Naive thymus-derived CD8-positive, alpha-beta T cell (primary cell): ENCODE data around the gene NONO. TPM values are rescaled to one million over a fixed set of nuclear protein-coding genes. Genes with fewer than 3 reads are reported as not detected.
"Not testable (repeated sequence)": the region's sequence is repeated elsewhere in the genome, so short reads cannot be mapped to it uniquely, and the experiment has no call there.

Experiments
- ATAC-seq, 2 donors: fragments of 150-1000 bp; cut with Tn5 transposase in 1 of 2; sonication (Bioruptor Pico), chemical (Tn5 transposase) in 1 of 2; 1 replicate in 1 of 2; 2 replicates in 1 of 2; pipeline ENCODE4 v1.10.0; 2021; ENCODE audit warnings: mild to moderate bottlenecking in 2 of 2, moderate library complexity in 2 of 2
- POLR2A ChIA-PET: fragments of 350-600 bp; sonication (Branson Sonifier 250); formaldehyde crosslinking; loops from one replicate; lab custom pipeline; 2021; ENCODE audit warnings: antibody characterized with exemption; lab: Charles Lee
- DNase-seq, 10 donors: peaks; one replicate each; pipeline versions ENCODE4 v3.0.0 to v3.0.0-alpha.2; 2020 to 2022
- H3K27ac Mint-ChIP-seq, 10 donors: one replicate each; pipeline ENCODE4 v1.8.0; 2020 to 2022; ENCODE audit warnings: mild to moderate bottlenecking in 10 of 10, mixed read lengths in 10 of 10, moderate library complexity in 4 of 10, inconsistent platforms in 1 of 10
- H3K27me3 Mint-ChIP-seq, 5 donors: one replicate each; pipeline ENCODE4 v1.8.0; 2021 to 2022; ENCODE audit warnings: mixed read lengths in 5 of 5
- H3K36me3 Mint-ChIP-seq, 3 donors: one replicate each; pipeline ENCODE4 v1.8.0; 2020 to 2022; ENCODE audit warnings: mixed read lengths in 3 of 3, mild to moderate bottlenecking in 2 of 3, inconsistent platforms in 1 of 3
- H3K4me1 Mint-ChIP-seq, 4 donors: one replicate each; pipeline ENCODE4 v1.8.0; 2021 to 2022; ENCODE audit warnings: mixed read lengths in 4 of 4
- H3K4me3 Mint-ChIP-seq, 10 donors: one replicate each; pipeline ENCODE4 v1.8.0; 2020 to 2022; ENCODE audit warnings: mild to moderate bottlenecking in 10 of 10, mixed read lengths in 10 of 10, moderate library complexity in 6 of 10, inconsistent platforms in 1 of 10
- H3K9me3 Mint-ChIP-seq, 9 donors: one replicate each; pipeline ENCODE4 v1.8.0; 2020 to 2022; ENCODE audit warnings: mixed read lengths in 9 of 9, mild to moderate bottlenecking in 3 of 9, inconsistent platforms in 1 of 9, moderate library complexity in 1 of 9
- polyA plus RNA-seq, 3 donors: library from polyadenylated mRNA; unstranded; fragments of 300-500 nt; fragmentation: Illumina TruSeq; gene quantifications; one replicate each; pipeline ENCODE4 v1.2.3, GENCODE V29; 2021
- total RNA-seq, 8 experiments: library from RNA in 2 of 8; stranded (reverse) in 2 of 8; gene quantifications; one replicate each; pipeline ENCODE4 v1.2.3 and lab custom pipeline; 2021 to 2026

The NONO gene
- total and polyA plus RNA-seq, 5 experiments from 2014 or later = 177 to 387 (median 199) TPM

DNA sequence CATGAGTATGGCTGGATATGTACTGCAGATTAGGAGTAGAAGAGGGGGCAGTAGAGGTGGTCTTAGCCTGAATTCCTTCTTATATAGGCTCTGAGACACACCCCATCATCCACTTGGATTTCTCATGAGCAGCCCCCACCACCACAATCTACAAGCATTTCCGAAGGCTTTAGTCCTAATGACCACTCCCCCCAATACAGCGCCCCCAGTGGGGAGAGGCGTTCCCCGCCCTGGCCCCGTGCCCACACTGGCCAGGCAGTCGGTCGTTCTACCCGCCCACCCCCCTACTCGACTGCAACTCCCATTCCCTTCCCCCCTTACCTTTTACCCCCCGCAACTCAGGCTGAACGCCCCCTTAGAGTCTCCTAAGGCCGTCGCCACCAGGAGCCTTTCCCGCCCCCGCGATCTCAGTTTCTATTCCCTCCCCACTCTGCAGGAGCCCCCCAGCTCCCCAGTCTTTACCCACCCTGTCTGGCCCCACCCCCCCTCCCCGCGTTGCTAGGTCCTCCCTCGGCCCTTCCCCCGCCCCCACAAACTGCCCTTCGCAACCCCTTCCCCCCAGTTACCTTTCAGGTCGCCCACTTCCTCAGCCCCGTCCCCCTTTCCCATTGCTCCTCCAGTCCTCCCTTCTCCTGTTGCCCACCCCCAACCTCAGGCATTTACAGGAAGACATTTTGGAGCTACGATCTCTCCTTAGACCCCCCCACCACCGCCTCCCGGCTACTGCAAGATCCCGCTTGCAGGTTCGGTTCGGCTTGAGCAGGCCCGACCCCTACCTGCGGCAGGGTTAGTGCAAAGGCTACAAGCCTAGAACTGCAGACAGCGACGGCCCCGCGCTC is 30.0 kb upstream of the NONO start:
- DNase-seq (peak in 9 of 10 donors; percentile 2 to 66 (median 15)), ATAC-seq (no peak)
- no peaks in the 10 kb centered on the region for H3K27me3 Mint-ChIP-seq
- peak overlapping the region; percentile 89 to 98 (median 97) for H3K27ac Mint-ChIP-seq
- H3K9me3 Mint-ChIP-seq = no peaks in the 10 kb centered on the region
- H3K36me3 Mint-ChIP-seq = peaks cover 0 to 18% (median 0%) of the 10 kb centered on the region in 3 donors
- peaks cover 13 to 32% (median 23%) of the 10 kb centered on the region in 4 donors for H3K4me1 Mint-ChIP-seq
- peak overlapping the region; percentile 84 to 98 (median 93) for H3K4me3 Mint-ChIP-seq
- POLR2A ChIA-PET = interaction anchor here (0.6 to 5.2 kb wide), 13 partner anchors 26 to 186 kb away, joined by 3 to 84 read pairs (median 5); partner anchors contain the start of genes ITGB1BP2, NONO, SNX12 and TAF1

GRCh38 chrX:71254092-71254963 is 29.1 kb upstream of the NONO start, which contains the start of gene ZMYM3:
Gene ZMYM3, minus strand, starts transcription at chrX:71254140. Its CDS starts 885 bp downstream, at chrX:71253255.
- peak within 1 kb of the TSS; percentile 89 to 98 (median 97) for H3K27ac Mint-ChIP-seq
- POLR2A ChIA-PET = interaction anchor here (0.6 to 5.2 kb wide), 17 partner anchors 27 to 280 kb away, joined by 3 to 84 read pairs (median 4); partner anchors contain the start of genes ITGB1BP2, NONO, OGT and SNX12
- H3K36me3 Mint-ChIP-seq = peaks cover 0 to 11% (median 0%) of the 10 kb centered on the region in 3 donors

DNA sequence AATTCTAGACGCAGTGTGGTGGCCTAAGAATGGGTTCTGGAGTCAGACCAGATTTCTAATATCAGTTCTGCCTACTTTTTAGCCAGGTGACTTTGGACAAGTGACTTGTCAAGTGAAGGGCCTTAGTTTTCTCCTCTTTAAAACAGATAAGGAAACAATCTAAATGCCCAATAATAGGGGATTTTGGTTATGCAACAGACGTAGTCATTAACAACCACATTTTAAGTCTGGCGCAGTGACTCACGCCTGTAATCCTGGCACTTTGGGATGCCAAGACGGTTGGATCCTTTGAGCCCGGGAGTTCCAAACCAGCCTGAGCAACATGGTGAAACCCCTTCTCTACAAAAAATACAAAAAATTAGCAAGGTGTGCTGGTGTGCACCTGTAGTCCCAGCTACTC is 27.4 kb upstream of the NONO start:
- POLR2A ChIA-PET = interaction anchor here (2.8 to 5.2 kb wide), 3 partner anchors 27 to 111 kb away, joined by 15 to 84 read pairs (median 66); partner anchors contain the start of genes NONO and TAF1
- H3K4me3 Mint-ChIP-seq = peak overlapping the region in 5 of 10 donors; percentile 12 to 97 (median 90)
- no peak for DNase-seq

More at GRCh38 chrX:71254092-71254963, 29.1 kb upstream of the NONO start, which contains the start of gene ZMYM3:
- Mint-ChIP-seq H3K4me1 (peaks cover 13 to 32% (median 23%) of the 10 kb centered on the region in 4 donors), H3K4me3 (peak within 1 kb of the TSS; percentile 84 to 98 (median 93)), H3K27me3 (no peaks in the 10 kb centered on the region), H3K9me3 (no peaks in the 10 kb centered on the region)
- peak; percentile 82 to 84 for ATAC-seq
- DNase-seq = peak; percentile 68 to 93 (median 84)

GRCh38 chrX:71256856-71257255 is 26.6 kb upstream of the NONO start:
- Mint-ChIP-seq H3K9me3 (no peaks in the 10 kb centered on the region), H3K27me3 (no peaks in the 10 kb centered on the region), H3K4me3 (no peak overlapping the region), H3K27ac (peak overlapping the region in 2 of 10 donors; percentile 40 to 71), H3K36me3 (no peaks in the 10 kb centered on the region), H3K4me1 (peaks cover 13 to 20% (median 16%) of the 10 kb centered on the region in 4 donors)
- POLR2A ChIA-PET = interaction anchor here (1.4 kb wide), 1 partner anchor 27 kb away, joined by 4 read pairs; the partner anchor contains the start of gene NONO
- ATAC-seq (no peak), DNase-seq (no peak)

More for the DNA sequence above, 27.4 kb upstream of the NONO start:
- Mint-ChIP-seq H3K27me3 (no peaks in the 10 kb centered on the region), H3K9me3 (no peaks in the 10 kb centered on the region), H3K36me3 (peaks cover 0 to under 1% (median 0%) of the 10 kb centered on the region in 3 donors), H3K27ac (peak overlapping the region; percentile 8 to 98 (median 96)), H3K4me1 (peaks cover 13 to 27% (median 20%) of the 10 kb centered on the region in 4 donors)
- ATAC-seq = no peak

DNA sequence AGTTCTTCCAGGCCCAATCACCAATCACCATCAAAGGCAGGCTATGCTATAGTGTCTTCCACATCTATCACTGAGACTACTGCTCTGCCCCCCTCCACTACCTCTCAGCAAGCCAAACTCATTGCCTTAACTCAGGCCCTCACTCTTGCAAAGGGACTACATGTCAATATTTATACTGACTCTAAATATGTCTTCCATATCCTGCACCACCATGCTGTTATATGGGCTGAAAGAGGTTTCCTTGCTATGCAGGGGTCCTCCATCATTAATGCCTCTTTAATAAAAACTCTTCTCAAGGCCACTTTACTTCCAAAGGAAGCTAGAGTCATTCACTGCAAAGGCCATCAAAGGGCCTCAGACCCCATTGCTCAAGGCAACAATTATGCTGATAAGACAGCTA is 14.8 kb upstream of the NONO start:
- H3K27ac Mint-ChIP-seq, H3K9me3 Mint-ChIP-seq, H3K36me3 Mint-ChIP-seq, H3K4me3 Mint-ChIP-seq, DNase-seq, POLR2A ChIA-PET, H3K4me1 Mint-ChIP-seq, H3K27me3 Mint-ChIP-seq, ATAC-seq: not testable (repeated sequence)

GRCh38 chrX:71269801-71270395 is 13.5 kb upstream of the NONO start:
- no peak overlapping the region for H3K27ac Mint-ChIP-seq

GRCh38 chrX:71272313-71272712 is 11.1 kb upstream of the NONO start:
- POLR2A ChIA-PET, H3K4me1 Mint-ChIP-seq, H3K27me3 Mint-ChIP-seq, H3K27ac Mint-ChIP-seq, H3K9me3 Mint-ChIP-seq, H3K4me3 Mint-ChIP-seq, ATAC-seq, DNase-seq, H3K36me3 Mint-ChIP-seq: not testable (repeated sequence)

More at GRCh38 chrX:71269801-71270395, 13.5 kb upstream of the NONO start:
- Mint-ChIP-seq H3K4me3 (no peak overlapping the region), H3K27me3 (no peaks in the 10 kb centered on the region), H3K9me3 (no peaks in the 10 kb centered on the region), H3K36me3 (peaks cover 0 to 7% (median 0%) of the 10 kb centered on the region in 3 donors), H3K4me1 (no peaks in the 10 kb centered on the region)
- ATAC-seq (no peak), DNase-seq (no peak)
- POLR2A ChIA-PET = interaction anchor here (0.7 kb wide), 1 partner anchor 94 kb away, joined by 3 read pairs; no protein-coding TSS in a partner anchor

- not testable (repeated sequence) for ATAC-seq, DNase-seq, H3K27me3 Mint-ChIP-seq, H3K9me3 Mint-ChIP-seq, H3K4me3 Mint-ChIP-seq, H3K36me3 Mint-ChIP-seq
- peaks cover 1 to 21% (median 5%) of the 10 kb centered on the region in 4 donors for H3K4me1 Mint-ChIP-seq
- peak overlapping the region in 1 of 10 donors; percentile 52 for H3K27ac Mint-ChIP-seq
- POLR2A ChIA-PET = interaction anchor here (0.6 to 4.5 kb wide), 3 partner anchors 27 to 85 kb away, joined by 4 to 66 read pairs (median 51); partner anchors contain the start of genes TAF1 and ZMYM3
These were observed 2.1 kb upstream of the NONO start for GRCh38 chrX:71281300-71281699.

DNA sequence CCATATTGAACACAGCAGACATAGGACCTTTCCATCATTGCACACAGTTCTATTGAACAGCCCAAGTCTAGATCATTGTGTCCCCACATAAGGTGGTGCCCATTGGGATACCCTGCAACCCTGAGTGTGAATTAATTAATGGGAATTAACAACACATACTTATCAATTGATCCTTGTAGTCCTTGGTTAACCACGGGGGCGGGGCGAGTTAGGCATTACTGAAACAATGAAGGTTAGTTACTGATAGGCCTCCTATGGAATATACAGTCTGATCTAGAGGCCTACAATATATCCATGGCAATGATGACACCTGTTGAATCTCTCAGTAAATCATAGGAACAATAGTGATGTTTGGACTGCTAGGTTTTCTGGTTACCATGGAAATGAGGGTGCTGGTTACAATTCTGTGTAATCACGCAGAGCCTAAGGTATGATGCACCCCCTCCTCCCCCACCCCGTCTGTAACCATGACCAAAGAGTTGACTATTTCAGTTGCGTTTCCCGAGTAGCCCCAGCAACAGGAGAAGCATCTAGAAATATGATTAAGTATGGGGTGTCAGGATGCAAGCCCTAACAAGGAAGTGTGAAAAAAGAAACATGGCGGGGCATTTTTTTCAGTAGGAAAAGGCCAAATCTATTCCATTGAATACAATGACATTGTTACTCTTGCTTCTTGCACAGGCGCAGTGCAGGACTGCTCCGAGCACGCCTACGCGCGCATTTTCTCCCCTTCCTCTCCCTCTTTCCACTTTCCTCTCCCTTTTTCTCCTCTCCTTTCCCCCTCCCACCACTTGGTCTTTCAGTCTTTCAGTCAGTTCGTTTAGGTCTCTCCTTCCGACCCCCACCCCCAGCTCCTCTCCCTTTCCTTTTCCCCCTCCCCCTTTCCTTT is 677 bp upstream of the NONO start:
- ATAC-seq (peak; percentile 44 to 51), DNase-seq (peak in 7 of 10 donors; percentile 5 to 69 (median 41))
- POLR2A ChIA-PET = interaction anchor here (0.6 to 4.5 kb wide), 14 partner anchors 25 to 252 kb away, joined by 3 to 66 read pairs (median 5); partner anchors contain the start of genes TAF1 and ZMYM3
- Mint-ChIP-seq H3K9me3 (no peaks in the 10 kb centered on the region), H3K4me3 (peak overlapping the region; percentile 96 to 100 (median 99)), H3K27me3 (no peaks in the 10 kb centered on the region), H3K4me1 (peaks cover 1 to 28% (median 10%) of the 10 kb centered on the region in 4 donors), H3K36me3 (peaks cover 0 to 16% (median 0%) of the 10 kb centered on the region in 3 donors), H3K27ac (peak overlapping the region; percentile 99 to 100 (median 100))

GRCh38 chrX:71285929-71286328 is 2.5 kb downstream of the NONO start:
- POLR2A ChIA-PET = interaction anchor here (1.0 kb wide), 1 partner anchor 81 kb away, joined by 3 read pairs; no protein-coding TSS in a partner anchor
- Mint-ChIP-seq H3K4me1 (peaks cover 4 to 40% (median 19%) of the 10 kb centered on the region in 4 donors), H3K9me3 (no peaks in the 10 kb centered on the region), H3K36me3 (peaks cover 0 to 31% (median 0%) of the 10 kb centered on the region in 3 donors), H3K4me3 (peak overlapping the region in 9 of 10 donors; percentile 30 to 100 (median 99)), H3K27ac (peak overlapping the region in 1 of 10 donors; percentile 41), H3K27me3 (no peaks in the 10 kb centered on the region)
- no peak for ATAC-seq
- no peak for DNase-seq
